ENCODE measurements around the gene MRPL45. TPM values are rescaled to one million over a fixed set of nuclear protein-coding genes. Genes with fewer than 3 reads are reported as not detected.
A peak's percentile ranks its signal among the peaks of the same experiment; 100 is the strongest.

Gene MRPL45
- total RNA-seq, 1 experiment from 2014 or later: 81.3 TPM

- Histone ChIP-seq H3K4me3 (ENCODE audit: insufficient read depth, low read depth, low read length) (no peak overlapping the region), H3K36me3 (replicated peaks; ENCODE audit: control insufficient read depth, insufficient read depth, low read length) (no peaks in the 10 kb centered on the region), H3K27me3 (ENCODE audit: control insufficient read depth, insufficient read depth, low read length) (peaks cover 3% of the 10 kb centered on the region)
- DNase-seq: no peak
Observed at GRCh38 chr17:38350035-38350434, 53.1 kb downstream of the MRPL45 start.

DNA sequence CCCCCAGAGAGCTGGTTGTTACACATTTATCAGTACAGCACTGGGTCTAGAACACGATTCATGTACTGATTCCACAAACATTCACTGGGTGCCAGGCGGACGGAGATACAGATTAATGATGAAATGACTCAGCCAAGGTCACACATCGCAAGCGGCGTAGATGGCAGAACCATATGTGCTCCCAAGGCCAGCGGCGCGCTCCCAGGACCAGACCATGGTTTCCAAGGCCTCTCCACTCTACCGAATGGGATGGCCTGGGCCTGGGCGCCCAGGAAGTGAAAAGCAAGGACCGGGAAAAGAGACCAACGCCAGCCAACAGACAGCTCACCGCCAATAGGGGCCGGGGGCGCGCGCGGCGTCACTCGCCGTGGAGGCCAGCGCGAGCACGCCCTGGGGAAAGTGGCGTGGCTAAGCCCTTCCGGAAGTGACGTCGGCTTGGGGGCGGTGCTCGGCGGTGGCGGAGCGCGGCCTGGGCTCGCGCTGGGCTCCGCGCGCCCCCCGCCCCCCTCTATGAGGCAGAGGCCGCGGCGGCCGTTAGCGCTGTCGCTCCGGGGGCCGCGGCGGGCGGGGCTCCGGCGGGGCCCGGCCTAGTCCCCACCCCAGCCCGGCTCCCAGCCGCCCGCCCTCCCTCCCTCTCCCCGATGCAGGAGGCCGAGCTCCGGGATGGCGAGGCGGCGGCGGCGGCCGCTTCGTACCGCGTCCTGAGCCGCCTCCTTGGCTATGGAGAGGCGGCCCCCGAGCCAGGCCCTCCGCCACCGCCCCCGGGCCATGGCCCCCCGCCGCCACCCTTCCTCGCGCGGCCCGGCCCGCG lies 54.6 kb downstream of the MRPL45 start, which contains the start of gene SOCS7:
Gene SOCS7, plus strand, starts transcription at position 433 of the 811 bp plus-strand sequence. Its CDS starts 209 bp downstream, at position 642.
- peak; percentile 97 for DNase-seq
- H3K4me3 ChIP-seq (ENCODE audit: insufficient read depth, low read depth, low read length): peak within 1 kb of the TSS; percentile 73

GRCh38 chr17:38352245-38353085 lies 55.5 kb downstream of the MRPL45 start:
- Histone ChIP-seq H3K27me3 (ENCODE audit: control insufficient read depth, insufficient read depth, low read length) (peaks cover 3% of the 10 kb centered on the region), H3K4me3 (ENCODE audit: insufficient read depth, low read depth, low read length) (peak overlapping the region; percentile 73), H3K36me3 (replicated peaks; ENCODE audit: control insufficient read depth, insufficient read depth, low read length) (no peaks in the 10 kb centered on the region)
- peak; percentile 69 for DNase-seq

More for the DNA sequence above, 54.6 kb downstream of the MRPL45 start, which contains the start of gene SOCS7:
- peaks cover 3% of the 10 kb centered on the region for H3K27me3 ChIP-seq (ENCODE audit: control insufficient read depth, insufficient read depth, low read length)
- H3K36me3 ChIP-seq (replicated peaks; ENCODE audit: control insufficient read depth, insufficient read depth, low read length): no peaks in the 10 kb centered on the region

DNA sequence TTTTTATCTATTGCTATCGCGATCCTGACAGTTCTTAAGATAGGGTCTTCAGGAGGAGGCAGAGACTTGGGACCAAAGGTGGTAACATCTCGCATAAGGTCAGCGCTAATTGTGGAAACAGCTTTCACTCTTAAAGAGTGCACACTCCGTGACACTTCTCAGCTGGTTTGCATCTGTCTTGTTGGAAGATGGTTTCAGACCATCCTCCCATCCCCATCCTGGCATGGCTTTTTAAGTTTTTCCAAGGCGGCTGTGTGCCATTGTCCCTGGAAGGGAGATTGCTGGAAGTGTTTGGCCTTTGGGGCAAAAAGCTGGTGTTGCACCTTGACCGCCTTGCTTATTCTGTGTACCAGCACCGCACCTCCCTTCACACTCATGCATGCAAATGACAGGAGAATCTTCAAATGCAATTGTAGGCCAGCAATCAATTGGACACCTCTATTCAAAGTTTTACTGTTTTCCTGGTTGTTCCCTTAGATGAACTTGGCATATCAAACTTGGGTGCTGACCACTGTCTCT lies 56.2 kb downstream of the MRPL45 start:
- Histone ChIP-seq H3K36me3 (replicated peaks; ENCODE audit: control insufficient read depth, insufficient read depth, low read length) (no peaks in the 10 kb centered on the region), H3K27me3 (ENCODE audit: control insufficient read depth, insufficient read depth, low read length) (peaks cover 3% of the 10 kb centered on the region), H3K4me3 (ENCODE audit: insufficient read depth, low read depth, low read length) (peak overlapping the region; percentile 73)
- no peak for DNase-seq

GRCh38 chr17:38353668-38354067 lies 56.7 kb downstream of the MRPL45 start:
- Histone ChIP-seq H3K36me3 (replicated peaks; ENCODE audit: control insufficient read depth, insufficient read depth, low read length) (no peaks in the 10 kb centered on the region), H3K27me3 (ENCODE audit: control insufficient read depth, insufficient read depth, low read length) (peaks cover 3% of the 10 kb centered on the region), H3K4me3 (ENCODE audit: insufficient read depth, low read depth, low read length) (no peak overlapping the region)
- no peak for DNase-seq

DNA sequence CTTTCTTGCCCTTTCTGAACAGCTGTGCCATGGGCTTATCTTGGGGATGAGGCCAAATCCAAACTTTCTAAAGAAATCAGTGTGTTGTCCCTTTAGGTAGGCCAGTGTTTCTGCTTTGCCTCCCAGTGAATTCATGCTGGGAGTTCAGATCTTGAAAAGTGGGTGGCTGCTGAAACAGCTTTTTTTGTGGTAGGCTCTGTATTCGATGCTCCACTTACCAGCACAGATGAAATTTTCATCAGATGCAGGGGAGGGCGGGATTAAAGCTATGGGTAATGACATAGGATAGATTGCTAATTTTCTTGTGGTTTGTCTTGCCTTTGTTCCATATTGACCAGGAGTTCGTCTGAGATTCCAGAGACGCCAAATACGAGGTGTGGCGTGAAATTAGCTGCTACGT lies 57.5 kb downstream of the MRPL45 start:
- no peak overlapping the region for H3K4me3 ChIP-seq (ENCODE audit: insufficient read depth, low read depth, low read length)

GRCh38 chr17:38355251-38355650 lies 58.3 kb downstream of the MRPL45 start:
- DNase-seq: no peak
- H3K36me3 ChIP-seq (replicated peaks; ENCODE audit: control insufficient read depth, insufficient read depth, low read length): no peaks in the 10 kb centered on the region
- peaks cover 3% of the 10 kb centered on the region for H3K27me3 ChIP-seq (ENCODE audit: control insufficient read depth, insufficient read depth, low read length)
- H3K4me3 ChIP-seq (ENCODE audit: insufficient read depth, low read depth, low read length): no peak overlapping the region

More for the DNA sequence above, 57.5 kb downstream of the MRPL45 start:
- no peaks in the 10 kb centered on the region for H3K36me3 ChIP-seq (replicated peaks; ENCODE audit: control insufficient read depth, insufficient read depth, low read length)
- no peak for DNase-seq
- H3K27me3 ChIP-seq (ENCODE audit: control insufficient read depth, insufficient read depth, low read length): peaks cover 3% of the 10 kb centered on the region

DNA sequence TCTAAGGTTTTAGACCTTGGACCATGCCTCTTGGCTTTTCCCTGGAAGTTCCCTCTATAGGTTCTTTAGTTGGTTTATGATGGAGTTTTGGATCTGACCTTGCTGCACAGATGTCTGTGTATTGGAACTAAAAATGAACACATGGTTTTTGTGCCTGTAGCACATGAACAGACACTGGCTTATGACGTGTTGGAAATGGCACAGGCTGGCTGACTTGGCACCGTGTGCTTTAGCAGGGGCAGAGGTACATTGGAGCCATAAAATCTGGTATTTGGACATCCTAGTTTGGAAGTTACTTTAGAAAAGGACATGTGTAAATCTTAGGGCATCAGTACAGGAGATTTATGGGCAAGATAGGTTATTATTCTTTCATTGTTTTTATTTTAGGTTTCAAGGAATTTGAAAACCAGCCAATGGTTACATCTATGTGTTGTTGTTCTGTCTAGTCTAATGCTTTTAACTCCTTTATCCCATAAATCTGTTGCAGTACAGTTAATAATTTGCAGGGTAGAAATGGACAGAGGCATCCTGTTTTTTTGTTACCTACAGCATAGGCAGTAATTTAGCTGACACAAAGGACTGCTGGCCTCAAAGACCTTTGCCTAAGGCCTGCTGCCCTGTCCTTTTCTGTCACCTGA lies 60.6 kb downstream of the MRPL45 start:
- Histone ChIP-seq H3K27me3 (ENCODE audit: control insufficient read depth, insufficient read depth, low read length) (peaks cover 3% of the 10 kb centered on the region), H3K4me3 (ENCODE audit: insufficient read depth, low read depth, low read length) (no peak overlapping the region), H3K36me3 (replicated peaks; ENCODE audit: control insufficient read depth, insufficient read depth, low read length) (no peaks in the 10 kb centered on the region)
- DNase-seq: no peak

DNA sequence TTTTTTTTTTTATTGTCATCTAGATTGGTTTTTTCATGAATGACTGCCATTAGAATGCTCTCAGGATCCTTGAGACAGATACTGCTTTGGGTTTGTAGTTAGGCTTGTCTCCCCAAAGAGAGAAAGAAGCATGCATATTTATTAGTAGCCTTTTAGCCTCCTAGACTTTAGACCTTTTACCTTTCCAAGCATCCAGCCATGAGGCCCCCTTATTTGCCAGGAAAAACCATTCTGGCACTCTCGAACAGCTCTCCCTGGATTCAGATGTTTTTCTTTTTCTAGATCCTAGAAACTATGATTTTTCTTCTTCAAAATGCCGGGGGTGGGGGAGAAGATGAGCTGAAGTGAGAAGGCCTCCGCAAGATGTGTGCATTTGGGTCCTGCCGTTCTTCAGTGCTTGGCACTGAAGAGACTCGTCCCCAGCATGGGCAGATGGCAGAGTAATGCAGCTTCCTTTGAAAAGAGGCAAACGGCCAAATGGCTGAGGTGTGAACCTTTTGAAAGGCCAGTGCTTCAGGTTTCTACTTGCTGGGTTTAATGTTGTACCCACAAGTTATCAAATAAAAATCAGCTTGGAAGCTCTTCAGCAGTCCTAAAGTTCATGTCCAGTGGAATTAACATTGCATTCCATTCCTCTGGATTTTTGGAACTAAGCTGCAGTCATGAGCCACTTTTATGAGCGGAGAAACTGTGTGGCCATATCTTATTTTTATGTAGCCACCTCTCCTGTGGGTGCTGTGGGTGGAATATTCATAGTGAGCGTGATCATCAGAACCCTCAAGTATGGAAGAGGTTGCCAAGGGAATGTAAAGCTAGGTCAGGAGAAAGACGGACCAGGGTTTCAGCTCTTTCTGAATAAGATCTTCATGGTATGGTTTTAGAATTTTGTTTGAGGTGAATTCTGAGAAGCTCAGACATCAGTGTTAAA lies 61.9 kb downstream of the MRPL45 start:
- DNase-seq: no peak
- Histone ChIP-seq H3K27me3 (ENCODE audit: control insufficient read depth, insufficient read depth, low read length) (no peaks in the 10 kb centered on the region), H3K36me3 (replicated peaks; ENCODE audit: control insufficient read depth, insufficient read depth, low read length) (peaks cover 3% of the 10 kb centered on the region; the same call in 1 of the 2 replicates), H3K4me3 (ENCODE audit: insufficient read depth, low read depth, low read length) (no peak overlapping the region)

DNA sequence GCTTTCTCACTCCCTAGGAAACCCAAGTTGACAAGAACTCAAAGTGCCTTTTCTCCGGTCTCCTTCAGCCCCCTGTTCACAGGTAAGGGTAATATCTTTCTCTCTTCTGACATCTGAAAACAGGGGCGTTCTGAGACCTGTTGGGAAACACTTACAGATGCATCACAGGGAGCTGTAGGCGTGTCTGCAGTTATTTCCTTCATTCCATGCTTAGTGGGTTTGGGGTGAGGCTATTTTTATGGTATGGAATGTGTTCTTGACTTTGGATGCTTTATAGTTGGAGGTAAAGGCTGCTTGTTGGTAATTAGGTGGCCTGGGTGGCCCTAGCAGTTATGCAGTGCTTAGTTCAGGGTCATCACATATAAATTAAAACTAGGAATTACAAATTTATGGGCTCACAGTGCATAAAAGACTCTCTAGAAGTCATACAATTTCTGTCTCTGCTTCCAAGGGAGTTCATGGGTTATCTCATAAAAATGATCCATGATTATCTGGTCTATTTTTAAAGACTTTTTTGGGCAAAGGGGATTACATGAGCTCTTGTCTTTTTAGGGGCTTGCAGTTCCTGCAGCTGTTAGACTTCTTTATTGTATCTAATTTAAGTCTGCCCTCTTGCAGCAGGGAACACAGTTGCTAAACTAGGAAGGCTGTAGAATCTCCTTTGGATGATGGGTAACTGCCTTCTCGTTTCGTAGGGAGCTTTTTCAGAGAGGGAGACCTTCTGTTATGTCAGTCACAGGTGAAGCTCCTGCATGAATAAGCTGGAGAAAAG lies 64.9 kb downstream of the MRPL45 start:
- no peak for DNase-seq
- H3K4me3 ChIP-seq (ENCODE audit: insufficient read depth, low read depth, low read length): no peak overlapping the region
- H3K36me3 ChIP-seq (replicated peaks; ENCODE audit: control insufficient read depth, insufficient read depth, low read length): peaks cover 7% of the 10 kb centered on the region
- no peaks in the 10 kb centered on the region for H3K27me3 ChIP-seq (ENCODE audit: control insufficient read depth, insufficient read depth, low read length)

GRCh38 chr17:38363016-38363415 lies 66.0 kb downstream of the MRPL45 start:
- peaks cover 11% of the 10 kb centered on the region for H3K36me3 ChIP-seq (replicated peaks; ENCODE audit: control insufficient read depth, insufficient read depth, low read length)
- DNase-seq: no peak
- H3K4me3 ChIP-seq (ENCODE audit: insufficient read depth, low read depth, low read length): no peak overlapping the region
- no peaks in the 10 kb centered on the region for H3K27me3 ChIP-seq (ENCODE audit: control insufficient read depth, insufficient read depth, low read length)

DNA sequence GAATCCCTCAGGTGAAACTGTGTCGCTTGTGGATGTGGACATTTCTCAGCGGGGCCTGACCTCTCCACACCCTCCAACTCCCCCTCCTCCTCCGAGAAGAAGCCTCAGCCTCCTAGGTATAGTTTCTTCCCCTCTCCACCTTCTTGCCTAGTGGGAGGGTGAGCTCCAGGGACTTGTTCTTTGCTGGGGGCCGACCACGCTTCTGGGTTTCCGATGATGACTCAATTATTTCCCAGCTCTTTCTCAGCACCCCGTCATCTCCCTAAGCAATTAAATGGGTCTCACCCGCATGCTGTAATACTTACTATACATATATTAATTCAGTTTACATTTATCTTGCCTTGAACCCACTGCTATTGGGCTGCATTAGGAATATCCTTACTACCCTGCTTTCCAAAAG lies 67.8 kb downstream of the MRPL45 start:
- Histone ChIP-seq H3K27me3 (ENCODE audit: control insufficient read depth, insufficient read depth, low read length) (no peaks in the 10 kb centered on the region), H3K36me3 (replicated peaks; ENCODE audit: control insufficient read depth, insufficient read depth, low read length) (peaks cover 11% of the 10 kb centered on the region), H3K4me3 (ENCODE audit: insufficient read depth, low read depth, low read length) (no peak overlapping the region)
- no peak for DNase-seq

All from H7 (cell line).